NCI-H82 treated with DMSO at 0.1 percent for 48 hours (cell line): ENCODE results near the gene IGFALS.

Experiments
- DNase-seq: peaks from one replicate; lab custom pipeline; 2025; ENCODE audit not compliant: unreplicated experiment; lab: John Stamatoyannopoulos, UW

IGFALS gene

DNA sequence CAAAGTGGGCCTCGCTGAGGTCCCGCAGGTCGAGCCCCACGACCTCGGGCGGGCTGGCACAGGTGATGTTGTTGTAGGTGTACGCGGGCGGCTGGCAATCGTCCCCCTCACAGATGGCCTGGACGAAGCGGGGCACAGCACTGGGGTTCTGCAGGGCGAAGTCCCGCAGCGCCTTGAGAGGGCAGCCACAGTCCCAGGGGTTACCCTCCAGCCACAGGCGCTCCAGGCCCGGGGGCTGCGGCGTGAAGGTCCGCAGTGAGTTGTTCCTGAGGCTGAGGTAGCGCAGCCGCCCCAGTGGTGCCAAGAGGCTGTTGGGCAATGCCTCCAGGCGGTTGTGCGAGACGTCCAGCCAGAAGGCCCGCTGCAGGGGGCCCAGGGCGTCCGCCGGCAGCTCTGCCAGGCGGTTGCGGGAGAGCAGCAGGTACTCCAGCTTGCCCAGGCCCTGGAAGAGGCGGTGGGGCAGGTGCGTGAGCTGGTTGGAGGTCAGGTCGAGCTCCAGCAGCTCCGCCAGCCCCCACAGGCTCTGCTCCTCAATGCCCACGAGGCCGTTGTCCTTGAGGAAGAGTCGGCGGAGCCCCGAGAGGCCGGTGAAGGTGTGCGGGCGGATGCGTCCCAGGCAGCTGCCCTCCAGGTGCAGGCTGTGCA, 2.8 kb downstream of the IGFALS start:
- no peak for DNase-seq

DNA sequence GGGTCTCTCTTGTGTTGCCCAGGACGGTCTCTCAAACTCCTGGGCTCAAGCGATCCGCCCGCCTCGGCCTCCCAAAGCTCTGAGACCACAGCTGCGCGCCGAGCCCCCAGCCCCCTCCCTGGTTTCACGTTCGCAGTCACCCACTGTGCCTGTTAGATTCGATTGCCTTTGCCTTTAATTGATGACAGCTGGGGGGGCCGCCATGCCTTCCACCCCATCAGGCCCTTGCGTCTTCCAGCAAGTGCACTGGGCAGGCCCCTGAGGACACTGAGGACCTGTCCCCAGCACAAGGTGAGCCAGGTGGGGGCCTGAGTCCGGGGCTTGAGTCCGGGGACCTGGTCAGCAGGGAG, 3.3 kb downstream of the IGFALS start:
- DNase-seq = no peak

GRCh38 chr16:1789643-1790045, 3.9 kb downstream of the IGFALS start:
- no peak for DNase-seq

GRCh38 chr16:1788708-1789100, 4.8 kb downstream of the IGFALS start:
- DNase-seq = no peak

DNA sequence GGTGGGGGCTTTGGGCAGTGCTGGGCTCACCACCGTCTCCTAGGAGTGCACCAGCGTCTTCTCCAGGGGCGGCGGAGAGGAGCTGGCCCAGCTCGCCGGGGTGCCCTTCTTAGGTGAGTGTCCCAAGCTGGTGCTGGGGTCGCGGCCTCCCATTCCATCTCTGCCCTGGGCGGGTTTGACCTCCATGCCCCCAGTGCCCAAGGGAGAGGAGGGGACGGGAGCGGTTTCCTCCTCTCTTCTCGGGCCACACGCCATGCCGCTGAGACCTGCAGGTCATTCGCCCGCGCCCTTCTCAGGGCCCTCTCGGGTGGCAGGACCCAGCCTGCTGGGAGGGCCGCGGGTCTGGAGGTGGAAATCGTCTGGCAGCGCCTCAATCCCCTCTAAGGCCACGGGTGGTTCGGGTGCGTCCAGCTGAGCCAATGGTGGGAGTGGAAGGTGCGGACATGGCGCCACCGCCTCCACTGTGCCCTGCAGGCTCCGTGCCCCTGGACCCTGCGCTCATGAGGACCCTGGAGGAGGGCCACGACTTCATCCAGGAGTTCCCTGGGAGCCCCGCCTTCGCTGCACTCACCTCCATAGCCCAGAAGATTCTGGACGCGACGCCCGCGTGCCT, 5.3 kb downstream of the IGFALS start:
- no peak for DNase-seq

DNA sequence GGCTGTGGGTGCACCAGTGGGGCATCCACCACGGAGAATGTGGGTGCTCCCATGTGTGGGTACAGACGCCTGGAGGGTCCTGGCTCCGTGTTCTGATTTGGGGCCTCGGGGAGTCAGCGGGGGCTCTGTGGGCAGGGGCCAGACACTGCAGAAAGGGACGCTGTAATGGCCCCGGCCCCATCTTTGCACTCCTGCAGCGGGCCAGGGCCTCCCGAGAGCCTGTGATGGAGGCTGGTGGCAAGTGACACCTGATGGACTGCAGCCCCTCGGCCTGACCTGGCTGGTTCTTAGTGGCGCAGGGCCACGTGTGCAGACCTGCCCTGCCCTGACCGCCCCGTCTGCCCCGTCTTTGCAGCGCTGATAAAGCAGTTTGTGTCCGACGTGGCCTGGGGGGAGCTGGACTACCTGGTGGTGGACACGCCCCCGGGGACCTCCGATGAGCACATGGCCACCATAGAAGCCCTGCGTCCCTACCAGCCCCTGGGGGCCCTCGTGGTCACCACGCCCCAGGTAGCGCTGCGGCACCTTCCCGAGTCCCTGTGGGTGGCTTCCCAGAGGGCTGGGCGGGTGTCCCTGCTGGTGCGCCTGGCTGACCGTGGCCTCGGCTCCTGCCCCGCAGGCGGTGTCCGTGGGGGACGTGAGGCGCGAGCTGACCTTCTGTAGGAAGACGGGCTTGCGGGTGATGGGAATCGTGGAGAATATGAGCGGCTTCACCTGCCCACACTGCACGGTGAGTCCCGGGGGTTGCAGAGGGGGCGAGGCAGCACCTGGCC, 6.0 kb downstream of the IGFALS start:
- DNase-seq = no peak

- DNase-seq = no peak
Observed at GRCh38 chr16:1787056-1787321, 6.5 kb downstream of the IGFALS start.

- no peak for DNase-seq
Observed at GRCh38 chr16:1786242-1787055, 7.1 kb downstream of the IGFALS start.

- DNase-seq = no peak
Observed at GRCh38 chr16:1785846-1786170, 7.7 kb downstream of the IGFALS start.

GRCh38 chr16:1784977-1785845, 8.3 kb downstream of the IGFALS start:
- DNase-seq = no peak

- peak; percentile 99 for DNase-seq
Observed at GRCh38 chr16:1782408-1783264, 10.9 kb downstream of the IGFALS start, which contains the start of the genes NUBP2 and SPSB3. Gene NUBP2 (plus strand): TSS chr16:1782960. CDS start chr16:1783021, 61 bp downstream. Gene SPSB3 (minus strand): TSS chr16:1782571. CDS start chr16:1781483, 1,088 bp downstream.

- no peak for DNase-seq
Observed at GRCh38 chr16:1781758-1782407, 11.6 kb downstream of the IGFALS start.

- no peak for DNase-seq
Observed at GRCh38 chr16:1781254-1781653, 12.3 kb downstream of the IGFALS start.

DNA sequence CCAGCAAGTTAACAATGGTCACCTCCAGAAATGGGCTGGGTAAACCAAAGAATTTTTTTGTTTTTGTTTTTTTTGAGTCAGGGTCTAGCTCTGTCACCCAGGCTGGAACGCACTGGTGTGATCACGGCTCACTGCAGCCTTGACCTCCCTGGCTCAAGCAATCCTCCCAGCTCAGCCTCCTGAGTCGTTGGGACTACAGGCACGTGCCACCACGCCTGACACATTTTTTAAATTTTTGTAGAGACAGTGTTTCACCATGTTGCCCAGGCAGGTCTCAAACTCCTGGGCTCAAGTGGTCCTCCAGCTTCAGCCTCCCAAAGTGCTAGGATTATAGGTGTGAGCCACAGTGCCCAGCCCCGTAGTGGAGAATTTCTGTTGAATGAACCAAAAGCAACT, 12.8 kb downstream of the IGFALS start:
- DNase-seq = no peak

GRCh38 chr16:1779741-1780676, 13.5 kb downstream of the IGFALS start:
- DNase-seq = no peak

DNA sequence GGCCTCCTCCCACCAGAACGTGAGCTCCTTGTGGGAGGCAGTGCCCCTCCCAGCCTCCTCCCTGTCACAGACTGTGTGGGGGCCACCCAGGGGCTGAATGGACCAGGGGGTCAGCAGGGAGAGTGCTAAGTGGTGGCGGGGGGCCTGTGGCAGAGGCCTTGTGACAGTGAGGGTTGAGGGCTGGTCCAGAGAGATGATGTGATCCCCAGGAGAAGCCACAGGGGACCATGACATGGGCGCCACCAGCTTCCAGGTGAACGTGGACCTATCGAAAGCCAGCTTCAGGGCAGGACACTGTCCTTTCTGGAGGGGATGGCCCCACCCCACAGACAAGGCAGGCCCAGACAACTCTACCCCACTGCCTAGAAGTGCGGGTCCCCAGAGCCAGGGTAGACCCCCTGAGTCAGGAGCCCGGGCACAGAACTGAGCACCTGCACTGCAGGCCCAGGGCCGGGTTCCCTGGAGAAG, 14.2 kb downstream of the IGFALS start:
- no peak for DNase-seq

- no peak for DNase-seq
Observed at GRCh38 chr16:1778200-1779179, 15.0 kb downstream of the IGFALS start.
